HK-2 (cell line): Measurements from ENCODE around the gene CRYGS.
A peak's percentile ranks its signal among the peaks of the same experiment; 100 is the strongest.
"Not testable (repeated sequence)": the region's sequence is repeated elsewhere in the genome, so short reads cannot be mapped to it uniquely, and the experiment has no call there.

Source experiments
- DNase-seq: peaks from one replicate; pipeline ENCODE4 v3.0.0-alpha.2; 2018; ENCODE audit not compliant: unreplicated experiment

Gene CRYGS

GRCh38 chr3:186552408-186553031 is 8.3 kb upstream of the CRYGS start:
- DNase-seq = no peak

GRCh38 chr3:186551387-186551786 is 7.2 kb upstream of the CRYGS start:
- no peak for DNase-seq

DNA sequence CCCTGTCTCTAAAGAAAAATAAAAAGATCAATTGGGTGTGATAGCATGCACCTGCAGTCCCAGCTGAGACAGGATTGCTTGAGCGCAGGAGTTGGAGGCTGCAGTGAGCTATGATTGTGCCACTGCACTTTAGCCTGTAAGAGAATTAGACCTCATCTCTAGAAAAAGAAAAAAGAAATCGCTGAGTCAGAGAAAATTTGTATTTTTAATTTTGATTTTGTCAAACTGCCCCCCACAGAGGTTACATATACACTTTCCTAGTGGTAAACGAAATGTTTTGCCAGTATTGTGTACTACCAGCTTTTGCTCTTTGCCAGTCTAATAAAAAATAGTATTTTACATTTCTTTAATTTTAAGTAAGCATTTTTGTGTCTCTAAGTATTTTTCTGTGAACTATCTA is 5.3 kb upstream of the CRYGS start:
- DNase-seq = no peak

DNA sequence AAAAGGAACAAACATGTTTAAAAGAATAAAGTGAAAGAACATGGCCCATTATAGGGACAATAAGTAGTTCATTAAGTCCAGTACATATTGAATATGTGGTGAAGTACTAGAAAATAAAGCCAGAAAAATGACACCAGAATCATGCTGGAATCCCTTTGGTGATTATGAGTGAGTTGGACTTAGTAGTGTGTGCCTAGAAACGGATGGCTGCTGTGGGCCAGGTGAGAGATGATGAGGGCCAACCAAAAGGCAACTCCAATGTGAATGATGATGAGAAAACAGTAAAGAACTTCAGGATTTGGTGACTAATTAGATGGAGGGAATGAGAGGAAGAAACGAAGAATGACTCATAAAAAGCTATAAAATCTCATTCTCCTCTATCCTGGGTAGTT is 3.3 kb downstream of the CRYGS start:
- no peak for DNase-seq

DNA sequence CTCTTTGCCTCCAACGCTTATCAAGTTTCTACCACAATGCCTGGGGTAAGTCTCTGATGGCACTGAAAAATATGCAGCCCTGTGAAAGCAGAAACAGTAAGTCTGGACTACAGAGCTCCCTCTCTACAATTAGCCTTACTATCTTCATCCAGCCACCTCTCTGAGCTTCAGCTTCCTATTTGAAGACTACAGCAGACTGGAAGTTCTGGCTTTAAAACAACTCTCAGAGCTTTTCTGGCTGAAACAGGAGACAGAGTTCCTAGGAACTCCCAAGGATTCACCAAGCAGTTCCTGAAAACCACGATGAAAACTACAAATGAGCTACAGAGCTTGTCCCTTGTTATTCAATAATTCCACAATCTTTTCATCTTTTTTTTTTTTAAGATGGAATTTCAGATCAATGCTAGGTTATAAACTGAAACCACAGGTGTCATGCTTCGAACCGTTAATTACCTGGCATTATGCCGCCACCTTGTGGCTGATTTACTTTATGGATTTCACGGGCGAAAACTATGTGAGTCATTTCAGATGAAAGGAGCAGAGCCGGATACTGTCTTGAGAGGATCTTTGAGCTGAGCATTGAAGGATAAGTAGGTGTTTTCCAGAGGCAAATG is 3.9 kb downstream of the CRYGS start:
- peak; percentile 67 for DNase-seq

DNA sequence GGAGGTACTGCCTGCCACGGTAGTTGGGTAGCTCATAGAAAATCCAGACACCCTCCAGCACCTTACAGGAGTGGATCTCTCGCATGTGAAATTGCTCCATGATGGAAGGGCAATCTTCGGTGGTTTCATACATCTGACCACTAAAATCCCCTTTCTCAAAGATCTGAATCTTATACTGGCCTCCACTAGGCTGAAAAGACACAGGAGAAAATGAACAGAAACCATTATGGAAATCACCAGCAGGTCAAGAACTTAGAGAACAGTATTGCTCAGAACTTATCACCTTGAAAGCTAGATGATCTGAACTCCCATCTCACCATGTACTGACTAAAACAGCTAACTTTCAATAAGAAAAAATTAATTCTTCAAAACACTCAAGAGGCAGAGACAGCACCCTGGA is 5.4 kb downstream of the CRYGS start:
- no peak for DNase-seq

- DNase-seq = no peak
These were observed 7.0 kb downstream of the CRYGS start for GRCh38 chr3:186536883-186537844.

DNA sequence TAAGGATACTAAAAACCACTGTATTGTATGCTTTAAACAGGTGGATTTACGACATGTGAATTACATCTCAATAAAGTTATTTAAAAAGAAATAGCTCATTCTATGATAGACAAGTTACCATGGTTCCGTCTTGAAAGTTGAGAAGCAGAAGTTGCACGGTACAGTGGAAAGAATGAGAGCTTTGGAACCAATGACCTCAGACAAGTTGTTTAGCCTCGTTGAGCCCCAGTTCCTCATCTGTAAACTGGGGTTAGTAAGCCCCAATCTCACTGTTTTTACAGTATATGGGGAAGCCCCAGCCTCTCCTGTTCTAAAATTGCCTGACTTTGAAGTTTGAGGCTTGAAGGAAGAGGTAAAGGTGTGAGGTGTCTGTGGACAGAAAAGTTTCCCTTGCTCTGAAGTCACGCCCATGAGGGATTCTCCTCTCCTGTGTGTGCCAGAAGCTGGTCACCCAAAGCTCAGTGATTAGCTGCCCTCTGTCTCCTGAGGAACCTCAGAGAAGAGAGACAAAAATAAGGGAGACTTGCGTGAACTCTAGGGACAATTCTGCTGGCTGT is 10.0 kb downstream of the CRYGS start:
- DNase-seq = no peak

DNA sequence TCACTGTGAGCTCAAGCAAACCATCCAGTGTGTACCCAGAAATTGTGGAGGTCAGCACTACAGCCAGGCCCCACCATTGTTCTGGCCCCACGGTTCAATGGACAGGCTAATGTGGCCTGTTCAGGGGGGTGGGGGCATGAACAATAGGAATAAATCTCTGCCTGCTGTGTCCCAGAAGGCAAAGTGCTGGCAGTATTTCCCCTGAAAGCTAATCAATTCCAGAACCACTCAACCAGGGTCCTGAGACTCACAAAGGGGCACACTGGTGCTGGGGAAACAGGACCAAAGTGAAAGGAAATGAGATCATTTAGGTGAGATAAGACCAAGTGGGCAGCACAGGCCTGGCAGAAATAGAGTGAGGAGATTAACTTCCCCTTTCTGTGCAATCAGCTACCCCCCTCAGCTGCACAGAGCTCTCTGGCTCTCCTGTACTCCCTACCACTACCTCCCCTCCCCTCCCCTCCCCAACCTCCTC is 11.5 kb downstream of the CRYGS start:
- DNase-seq = no peak

DNA sequence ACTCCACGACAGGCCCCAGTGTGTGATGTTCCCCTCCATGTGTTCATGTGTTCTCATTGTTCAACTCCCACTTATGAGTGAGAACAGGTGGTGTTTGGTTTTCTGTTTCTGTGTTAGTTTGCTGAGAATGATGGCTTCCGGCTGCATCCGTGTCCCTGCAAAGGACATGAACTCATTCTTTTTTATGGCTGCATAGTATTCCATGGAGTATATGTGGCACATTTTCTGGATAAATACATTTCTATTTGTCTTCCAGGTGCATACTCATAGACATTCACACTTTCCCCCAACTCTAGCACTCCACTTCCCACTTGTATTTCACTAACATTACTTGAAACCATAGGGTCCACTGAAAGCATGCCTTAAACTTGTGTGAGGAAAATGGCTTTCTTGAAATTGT is 12.5 kb downstream of the CRYGS start:
- DNase-seq = not testable (repeated sequence)

DNA sequence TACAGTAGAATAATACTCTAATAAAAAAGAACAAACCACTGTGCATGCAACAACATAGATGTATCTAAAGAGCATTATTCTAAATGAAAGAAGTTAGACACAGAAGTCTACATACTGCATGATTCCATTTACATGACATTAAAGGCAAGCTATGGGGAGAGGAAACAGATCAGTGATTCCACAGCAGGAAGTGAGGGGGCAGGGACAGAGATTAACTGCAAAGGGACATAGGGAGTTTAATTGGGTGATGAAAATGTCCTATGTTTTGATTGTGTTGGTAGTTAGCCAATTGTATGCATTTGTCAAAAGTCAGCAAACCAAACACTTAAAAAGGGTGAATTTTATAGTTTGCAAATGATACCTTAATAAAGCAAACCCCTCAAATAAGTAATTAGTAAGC is 13.8 kb downstream of the CRYGS start:
- no peak for DNase-seq

- DNase-seq = no peak
These were observed 14.8 kb downstream of the CRYGS start for GRCh38 chr3:186529201-186529999.

DNA sequence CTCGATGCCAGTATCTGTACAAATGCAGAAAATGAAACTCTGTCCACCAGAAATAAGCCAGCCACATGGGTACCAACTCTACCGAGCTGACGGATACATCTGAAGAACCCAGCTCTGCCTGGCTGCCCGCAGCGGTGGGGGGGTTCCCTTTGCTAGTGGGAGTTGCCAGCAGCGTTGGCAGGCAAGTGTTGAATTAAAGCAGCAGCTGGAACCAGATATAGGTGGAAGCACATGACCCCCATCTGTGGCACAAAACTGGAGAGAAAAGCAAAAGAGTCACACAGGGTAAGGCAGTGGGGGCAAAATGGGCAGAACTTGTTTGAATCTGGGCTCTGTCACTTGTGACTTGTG is 17.9 kb downstream of the CRYGS start:
- DNase-seq = no peak

GRCh38 chr3:186525369-186526255 is 18.6 kb downstream of the CRYGS start:
- DNase-seq = no peak

GRCh38 chr3:186524616-186525015 is 19.6 kb downstream of the CRYGS start:
- DNase-seq = no peak

GRCh38 chr3:186523434-186523833 is 20.7 kb downstream of the CRYGS start:
- DNase-seq = no peak

DNA sequence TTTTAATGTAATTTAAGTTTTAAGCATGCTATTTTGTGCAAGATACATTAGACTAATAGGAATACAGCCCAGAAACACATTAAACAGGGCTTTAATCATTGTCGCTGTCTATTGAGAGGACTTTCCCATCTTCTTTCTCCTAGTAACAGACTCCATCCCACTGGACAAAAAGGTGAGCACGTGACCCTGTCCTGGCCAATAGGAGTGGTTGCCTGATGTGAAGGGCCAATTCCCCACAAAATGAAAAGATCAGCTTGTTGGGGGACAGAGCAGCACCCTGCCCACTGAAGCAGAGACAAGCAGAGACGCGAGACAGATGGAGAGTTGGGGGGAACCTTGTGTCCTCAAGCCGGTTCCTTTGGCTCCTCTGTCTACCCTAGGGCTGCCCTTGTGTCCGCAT is 21.2 kb downstream of the CRYGS start:
- no peak for DNase-seq

- DNase-seq = no peak
These were observed 23.0 kb downstream of the CRYGS start for GRCh38 chr3:186520957-186521842.

DNA sequence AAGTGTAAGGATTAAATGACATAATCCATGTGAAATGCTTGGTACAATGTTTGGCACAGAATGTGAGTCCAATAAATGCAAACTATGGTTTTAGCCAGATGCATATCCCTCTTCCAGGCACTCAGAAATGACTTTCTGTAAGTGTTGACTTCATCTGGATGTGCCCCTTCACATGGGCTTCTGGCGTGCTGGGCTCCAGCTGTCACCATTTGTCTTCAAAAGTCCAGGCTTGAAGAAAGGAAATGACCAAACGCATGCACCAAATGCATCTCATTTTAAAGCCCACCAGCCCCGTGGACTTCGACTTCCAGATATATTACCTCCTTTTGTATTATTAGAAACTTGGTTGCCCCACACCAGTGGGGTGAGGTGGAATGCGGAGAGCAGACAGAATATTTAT is 23.7 kb downstream of the CRYGS start:
- DNase-seq = no peak
